ENCODE measurements around the gene MGAT4B. TPM values are rescaled to one million over a fixed set of nuclear protein-coding genes. Genes with fewer than 3 reads are reported as not detected.
A peak's percentile ranks its signal among the peaks of the same experiment; 100 is the strongest.

The MGAT4B gene
- total RNA-seq, 1 donor from 2014 or later, result 278 TPM

DNA sequence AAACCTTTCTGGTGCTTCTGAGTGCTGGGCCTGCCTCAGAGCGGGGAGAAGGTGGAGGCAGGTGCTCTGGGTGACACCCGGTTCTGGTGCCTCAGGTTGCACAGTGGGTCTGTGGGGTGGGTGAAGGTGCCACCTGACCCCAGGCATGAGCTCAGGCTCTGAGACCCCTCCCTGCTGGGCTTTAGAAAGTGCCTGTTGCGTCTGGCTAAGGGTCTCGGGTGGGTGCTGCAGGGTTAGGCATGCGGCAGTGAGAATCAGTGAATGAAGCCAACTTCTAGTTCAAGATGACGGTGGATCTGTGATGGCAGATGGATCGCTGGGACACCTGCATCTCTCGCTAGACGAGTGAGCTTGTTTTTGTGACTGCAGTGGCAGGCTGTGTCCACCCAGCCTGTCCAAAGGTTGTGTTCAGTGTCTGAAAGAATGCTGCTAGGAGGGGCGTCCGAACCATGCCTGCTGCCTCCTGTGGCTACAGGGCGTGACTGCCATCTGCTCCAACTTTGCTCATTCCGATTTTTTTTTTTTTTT lies 19.1 kb upstream of the MGAT4B start:
- DNase-seq (ENCODE audit: low read depth), result no peak
- TF ChIP-seq, protein P1, sequence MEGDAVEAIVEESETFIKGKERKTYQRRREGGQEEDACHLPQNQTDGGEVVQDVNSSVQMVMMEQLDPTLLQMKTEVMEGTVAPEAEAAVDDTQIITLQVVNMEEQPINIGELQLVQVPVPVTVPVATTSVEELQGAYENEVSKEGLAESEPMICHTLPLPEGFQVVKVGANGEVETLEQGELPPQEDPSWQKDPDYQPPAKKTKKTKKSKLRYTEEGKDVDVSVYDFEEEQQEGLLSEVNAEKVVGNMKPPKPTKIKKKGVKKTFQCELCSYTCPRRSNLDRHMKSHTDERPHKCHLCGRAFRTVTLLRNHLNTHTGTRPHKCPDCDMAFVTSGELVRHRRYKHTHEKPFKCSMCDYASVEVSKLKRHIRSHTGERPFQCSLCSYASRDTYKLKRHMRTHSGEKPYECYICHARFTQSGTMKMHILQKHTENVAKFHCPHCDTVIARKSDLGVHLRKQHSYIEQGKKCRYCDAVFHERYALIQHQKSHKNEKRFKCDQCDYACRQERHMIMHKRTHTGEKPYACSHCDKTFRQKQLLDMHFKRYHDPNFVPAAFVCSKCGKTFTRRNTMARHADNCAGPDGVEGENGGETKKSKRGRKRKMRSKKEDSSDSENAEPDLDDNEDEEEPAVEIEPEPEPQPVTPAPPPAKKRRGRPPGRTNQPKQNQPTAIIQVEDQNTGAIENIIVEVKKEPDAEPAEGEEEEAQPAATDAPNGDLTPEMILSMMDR (conservative IDR thresholded peaks at IDR 0.05; ENCODE audit: low read depth, low read length), result no peak
- no peak overlapping the region for H3K4me3 ChIP-seq (ENCODE audit: low read depth, low read length)

DNA sequence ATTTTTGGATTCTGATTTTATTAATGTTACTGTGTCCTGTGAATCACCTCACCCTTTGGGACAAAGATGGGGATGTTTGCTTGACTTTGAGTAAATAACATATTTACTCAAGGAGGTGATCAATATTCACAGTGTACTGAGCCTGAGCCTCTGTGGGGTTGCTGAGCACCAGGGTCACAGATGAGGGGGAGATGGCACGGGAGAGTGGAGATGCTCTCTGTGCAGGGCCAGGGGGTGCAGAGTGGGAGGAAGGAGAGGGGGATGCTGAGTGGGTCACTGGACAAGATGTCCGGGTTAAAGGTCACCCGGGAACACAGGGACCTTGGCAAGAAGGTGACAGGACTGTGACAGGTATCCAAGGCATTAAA lies 18.1 kb upstream of the MGAT4B start:
- DNase-seq (ENCODE audit: low read depth), result no peak
- TF ChIP-seq, protein P1 (conservative IDR thresholded peaks at IDR 0.05; ENCODE audit: low read depth, low read length), result no peak
- no peak overlapping the region for H3K4me3 ChIP-seq (ENCODE audit: low read depth, low read length)

DNA sequence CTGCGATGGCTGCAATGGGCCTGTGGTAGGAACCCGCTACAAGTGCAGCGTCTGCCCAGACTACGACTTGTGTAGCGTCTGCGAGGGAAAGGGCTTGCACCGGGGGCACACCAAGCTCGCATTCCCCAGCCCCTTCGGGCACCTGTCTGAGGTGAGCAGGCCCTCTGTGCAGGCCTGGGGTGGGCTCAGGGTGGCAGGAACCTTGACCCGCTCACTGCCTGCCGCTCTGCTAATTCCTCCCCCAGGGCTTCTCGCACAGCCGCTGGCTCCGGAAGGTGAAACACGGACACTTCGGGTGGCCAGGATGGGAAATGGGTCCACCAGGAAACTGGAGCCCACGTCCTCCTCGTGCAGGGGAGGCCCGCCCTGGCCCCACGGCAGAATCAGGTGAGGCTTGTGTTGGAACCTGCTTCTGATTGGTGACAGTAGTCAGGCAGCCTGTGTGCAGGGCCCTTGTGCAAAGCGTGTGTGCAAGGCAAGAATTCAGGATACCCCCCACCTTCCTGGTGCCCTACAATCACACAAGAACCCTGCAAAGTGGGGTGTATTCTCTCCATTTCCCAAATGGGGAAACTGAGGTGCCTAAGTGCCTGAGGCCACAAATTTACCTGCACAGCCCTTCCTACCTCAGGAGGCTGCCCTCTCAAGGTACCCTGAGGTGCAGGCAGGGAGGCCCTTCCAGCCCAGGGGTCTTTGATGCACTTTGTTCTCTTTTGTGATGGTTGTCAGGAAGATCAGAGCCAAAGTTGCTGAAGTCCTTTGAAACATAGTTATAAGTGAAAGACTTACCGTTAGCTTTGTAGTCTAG lies 17.5 kb upstream of the MGAT4B start:
- no peak for DNase-seq (ENCODE audit: low read depth)
- peak overlapping the region; percentile 84 for H3K4me3 ChIP-seq (ENCODE audit: low read depth, low read length)
- TF ChIP-seq, protein P1 (conservative IDR thresholded peaks at IDR 0.05; ENCODE audit: low read depth, low read length), result no peak

DNA sequence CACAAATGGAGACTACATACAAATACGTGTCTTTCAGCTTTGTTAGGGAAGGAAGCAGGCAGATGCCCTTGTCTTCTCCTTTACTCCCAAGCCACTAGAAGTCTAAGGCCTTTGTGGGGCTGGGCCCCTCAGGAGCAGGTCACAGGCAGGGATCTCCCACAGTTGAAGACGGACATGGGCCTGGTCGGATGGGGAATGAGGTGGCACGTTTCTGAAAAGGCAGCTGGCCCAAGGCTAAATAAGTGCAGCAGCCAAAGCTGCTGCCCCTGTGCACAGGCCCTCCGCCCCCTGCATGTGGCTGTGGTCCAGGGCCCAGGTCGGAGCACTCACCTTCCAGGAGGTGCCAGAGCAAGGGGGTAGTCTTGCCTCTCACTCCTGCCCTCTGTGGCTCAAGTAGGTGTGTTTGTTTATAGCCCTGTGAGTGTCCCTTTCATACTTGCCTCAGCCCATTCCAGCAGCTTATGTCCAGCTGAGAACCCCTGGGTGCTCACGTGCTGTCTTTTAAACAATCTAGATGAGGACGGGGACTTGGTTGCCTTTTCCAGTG lies 15.9 kb upstream of the MGAT4B start:
- TF ChIP-seq, protein P1 (conservative IDR thresholded peaks at IDR 0.05; ENCODE audit: low read depth, low read length), result peak; percentile 15
- DNase-seq (ENCODE audit: low read depth), result no peak
- peak overlapping the region; percentile 84 for H3K4me3 ChIP-seq (ENCODE audit: low read depth, low read length)

DNA sequence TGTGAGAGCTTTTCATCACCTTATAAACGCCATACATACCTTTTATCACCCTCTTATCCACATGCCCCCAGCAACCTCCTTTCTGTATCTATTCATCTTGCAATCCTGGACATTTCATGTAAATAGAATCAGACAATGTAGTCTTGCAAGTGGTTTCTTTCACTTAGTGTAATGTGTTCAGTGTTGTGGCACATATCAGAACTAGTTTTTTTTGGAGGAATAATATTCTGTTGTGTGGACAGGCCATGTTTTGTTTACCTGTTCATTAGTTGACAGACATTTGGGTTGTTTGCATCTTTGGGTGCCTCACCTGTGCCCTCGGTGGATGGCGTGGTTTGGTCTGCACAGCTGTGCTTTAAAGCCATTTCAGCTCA lies 15.4 kb upstream of the MGAT4B start:
- peak overlapping the region; percentile 84 for H3K4me3 ChIP-seq (ENCODE audit: low read depth, low read length)
- no peak for DNase-seq (ENCODE audit: low read depth)
- TF ChIP-seq, protein P1 (conservative IDR thresholded peaks at IDR 0.05; ENCODE audit: low read depth, low read length), result no peak

DNA sequence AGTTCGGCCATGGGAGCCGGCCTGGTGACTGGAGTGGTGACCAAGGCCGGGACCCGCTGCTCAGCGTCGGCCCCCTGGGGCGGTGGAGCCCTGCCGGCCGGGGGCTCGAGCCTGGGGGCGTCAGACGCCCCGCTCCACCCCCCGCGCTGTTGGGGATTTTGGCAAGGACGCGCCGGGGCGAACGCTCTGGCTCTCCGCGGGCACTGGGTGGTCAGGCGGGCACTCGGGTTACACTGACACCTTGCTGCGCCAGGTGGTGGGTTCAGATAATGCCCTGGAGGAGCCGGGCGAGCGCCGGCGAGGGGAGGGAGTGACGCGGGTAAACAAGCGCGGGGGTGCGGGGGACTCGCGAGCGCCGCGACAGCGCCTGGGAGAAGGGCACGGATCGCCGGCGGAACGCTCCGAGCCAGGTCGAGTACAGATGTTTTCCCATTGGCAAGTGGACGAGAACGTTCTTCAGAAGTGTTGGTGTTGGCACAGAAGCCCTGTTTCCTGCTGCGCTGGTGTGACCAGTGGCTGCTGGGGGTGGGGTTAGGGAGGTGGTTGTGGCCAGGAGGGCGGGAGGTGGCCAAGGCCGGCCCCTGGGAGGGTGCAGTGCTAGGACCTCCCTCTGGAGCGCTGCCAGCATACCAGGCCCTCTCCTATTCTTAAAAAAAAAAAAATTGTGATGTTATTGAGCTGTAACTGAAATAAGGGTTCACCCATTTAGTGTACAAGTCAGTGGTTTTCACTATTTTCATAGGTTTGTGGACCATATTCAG lies 14.8 kb upstream of the MGAT4B start:
- DNase-seq (ENCODE audit: low read depth), result no peak
- TF ChIP-seq, protein P1 (conservative IDR thresholded peaks at IDR 0.05; ENCODE audit: low read depth, low read length), result no peak
- H3K4me3 ChIP-seq (ENCODE audit: low read depth, low read length), result peak overlapping the region; percentile 84
